WI38 (cell line): Measurements from ENCODE around the gene RIT1.

Source experiments
- H3K4me3 ChIP-seq: 2 replicates; pipeline ENCODE4 v1.5.1; 2011; ENCODE audit warnings: low read depth, mild to moderate bottlenecking, control low read depth, low read length
- TF ChIP-seq, protein P1 (sequence below): IDR thresholded peaks from 2 replicates; pipeline ENCODE4 v1.5.1; 2012; ENCODE audit warnings: low read depth, mild to moderate bottlenecking, control low read depth, low read length

Gene RIT1

GRCh38 chr1:155940993-155941844 is 30.1 kb upstream of the RIT1 start, which contains the start of gene RXFP4:
Gene RXFP4 (plus strand): TSS chr1:155941638. CDS start chr1:155941710, 72 bp downstream.
- no peak within 1 kb of the TSS for H3K4me3 ChIP-seq
- TF ChIP-seq, protein P1, sequence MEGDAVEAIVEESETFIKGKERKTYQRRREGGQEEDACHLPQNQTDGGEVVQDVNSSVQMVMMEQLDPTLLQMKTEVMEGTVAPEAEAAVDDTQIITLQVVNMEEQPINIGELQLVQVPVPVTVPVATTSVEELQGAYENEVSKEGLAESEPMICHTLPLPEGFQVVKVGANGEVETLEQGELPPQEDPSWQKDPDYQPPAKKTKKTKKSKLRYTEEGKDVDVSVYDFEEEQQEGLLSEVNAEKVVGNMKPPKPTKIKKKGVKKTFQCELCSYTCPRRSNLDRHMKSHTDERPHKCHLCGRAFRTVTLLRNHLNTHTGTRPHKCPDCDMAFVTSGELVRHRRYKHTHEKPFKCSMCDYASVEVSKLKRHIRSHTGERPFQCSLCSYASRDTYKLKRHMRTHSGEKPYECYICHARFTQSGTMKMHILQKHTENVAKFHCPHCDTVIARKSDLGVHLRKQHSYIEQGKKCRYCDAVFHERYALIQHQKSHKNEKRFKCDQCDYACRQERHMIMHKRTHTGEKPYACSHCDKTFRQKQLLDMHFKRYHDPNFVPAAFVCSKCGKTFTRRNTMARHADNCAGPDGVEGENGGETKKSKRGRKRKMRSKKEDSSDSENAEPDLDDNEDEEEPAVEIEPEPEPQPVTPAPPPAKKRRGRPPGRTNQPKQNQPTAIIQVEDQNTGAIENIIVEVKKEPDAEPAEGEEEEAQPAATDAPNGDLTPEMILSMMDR = no peak

- no peak overlapping the region for H3K4me3 ChIP-seq
- TF ChIP-seq, protein P1 = no peak
Measured at GRCh38 chr1:155940482-155940992, 29.4 kb upstream of the RIT1 start.

DNA sequence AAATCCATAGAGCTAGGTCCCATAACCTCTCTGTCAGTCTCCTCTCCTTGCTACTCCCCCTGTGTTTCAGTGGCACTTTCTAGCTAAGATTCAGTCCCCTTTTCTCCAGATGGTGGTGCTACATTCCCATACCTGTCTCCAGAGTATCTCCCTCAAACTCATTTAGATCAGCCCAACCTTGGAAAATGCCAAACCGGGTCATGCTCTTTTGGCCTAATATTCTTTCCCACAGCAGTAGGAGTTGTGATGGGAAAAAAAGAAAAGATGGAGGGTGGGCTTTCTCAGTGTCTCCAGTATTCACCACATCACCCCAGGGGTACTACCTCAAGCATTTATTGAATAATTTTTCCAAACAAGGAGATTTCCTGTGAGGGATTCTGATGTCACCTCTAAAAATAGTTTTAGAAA is 27.1 kb upstream of the RIT1 start:
- H3K4me3 ChIP-seq = no peak overlapping the region
- TF ChIP-seq, protein P1 = peak; percentile 44

GRCh38 chr1:155934936-155935590 is 23.9 kb upstream of the RIT1 start:
- TF ChIP-seq, protein P1 = no peak
- H3K4me3 ChIP-seq = peak overlapping the region; percentile 67

DNA sequence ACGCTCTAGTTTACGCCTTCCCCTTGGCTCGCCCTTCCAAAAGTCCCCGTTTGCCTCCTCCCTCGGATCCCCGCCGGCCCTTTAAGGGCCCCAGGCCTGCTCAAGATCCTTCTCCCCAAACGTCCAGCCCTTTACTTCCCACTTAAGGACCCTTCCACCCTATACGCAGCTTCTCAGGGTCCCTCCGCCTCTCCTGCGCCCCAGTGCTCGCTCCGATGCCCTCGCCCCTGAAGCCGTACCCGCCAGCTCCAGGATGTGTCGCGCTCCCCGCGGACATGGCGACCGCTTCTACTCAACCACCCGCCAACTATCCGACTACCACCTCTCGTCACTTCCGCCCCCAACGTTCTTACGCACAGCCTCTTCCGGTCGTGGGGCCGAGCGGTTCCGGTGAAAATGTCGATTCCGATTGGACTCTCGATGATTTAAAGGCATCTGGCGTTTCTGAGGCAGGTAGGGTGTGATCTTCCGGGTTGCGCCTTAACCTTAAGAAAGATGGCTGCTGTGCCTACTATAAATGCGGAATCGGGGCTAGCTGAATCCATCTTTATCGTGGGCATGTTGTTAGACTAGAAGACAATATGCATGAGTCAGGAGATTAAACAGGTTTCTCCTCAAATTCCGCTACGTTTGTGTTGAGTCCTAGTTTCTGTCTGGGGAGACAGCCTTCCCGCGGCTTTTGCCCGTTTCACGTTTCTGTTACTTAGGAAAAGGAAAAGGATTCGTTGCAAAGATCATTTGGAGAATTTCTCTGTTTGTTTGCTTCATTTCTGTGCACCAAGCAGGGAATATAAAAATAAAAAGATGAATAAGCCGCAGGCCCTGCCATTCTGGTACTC is 23.2 kb upstream of the RIT1 start, which contains the start of gene KHDC4:
Gene KHDC4, minus strand, starts transcription at position 317 of the 839 bp plus-strand sequence. Its CDS starts 40 bp downstream, at position 277.
- H3K4me3 ChIP-seq = peak within 1 kb of the TSS; percentile 67
- TF ChIP-seq, protein P1 = no peak

GRCh38 chr1:155933591-155934096 is 22.5 kb upstream of the RIT1 start:
- H3K4me3 ChIP-seq = peak overlapping the region; percentile 67
- TF ChIP-seq, protein P1 = no peak
